ENCODE measurements around the gene IRAK3.

DNA sequence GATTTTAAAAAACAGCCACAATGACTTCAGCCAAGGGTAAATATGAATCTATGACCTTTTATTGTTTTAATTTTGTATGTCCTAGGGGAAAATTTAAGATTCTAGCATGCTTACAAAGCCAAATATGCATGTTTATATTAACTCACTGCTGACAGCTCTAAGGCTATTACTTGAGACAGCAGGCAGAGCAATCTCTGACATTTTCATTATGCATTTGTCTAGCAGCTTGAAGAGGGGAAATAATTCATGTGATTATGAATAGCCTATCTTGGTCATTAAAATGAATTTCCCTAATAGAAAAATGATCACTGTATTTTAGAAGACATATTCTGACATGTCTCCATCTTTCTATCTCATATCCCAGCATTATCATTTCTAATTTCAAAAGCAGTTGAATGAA lies 66.7 kb downstream of the IRAK3 start:
- TF ChIP-seq, protein P1, sequence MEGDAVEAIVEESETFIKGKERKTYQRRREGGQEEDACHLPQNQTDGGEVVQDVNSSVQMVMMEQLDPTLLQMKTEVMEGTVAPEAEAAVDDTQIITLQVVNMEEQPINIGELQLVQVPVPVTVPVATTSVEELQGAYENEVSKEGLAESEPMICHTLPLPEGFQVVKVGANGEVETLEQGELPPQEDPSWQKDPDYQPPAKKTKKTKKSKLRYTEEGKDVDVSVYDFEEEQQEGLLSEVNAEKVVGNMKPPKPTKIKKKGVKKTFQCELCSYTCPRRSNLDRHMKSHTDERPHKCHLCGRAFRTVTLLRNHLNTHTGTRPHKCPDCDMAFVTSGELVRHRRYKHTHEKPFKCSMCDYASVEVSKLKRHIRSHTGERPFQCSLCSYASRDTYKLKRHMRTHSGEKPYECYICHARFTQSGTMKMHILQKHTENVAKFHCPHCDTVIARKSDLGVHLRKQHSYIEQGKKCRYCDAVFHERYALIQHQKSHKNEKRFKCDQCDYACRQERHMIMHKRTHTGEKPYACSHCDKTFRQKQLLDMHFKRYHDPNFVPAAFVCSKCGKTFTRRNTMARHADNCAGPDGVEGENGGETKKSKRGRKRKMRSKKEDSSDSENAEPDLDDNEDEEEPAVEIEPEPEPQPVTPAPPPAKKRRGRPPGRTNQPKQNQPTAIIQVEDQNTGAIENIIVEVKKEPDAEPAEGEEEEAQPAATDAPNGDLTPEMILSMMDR (conservative IDR thresholded peaks at IDR 0.05): no peak
- no peak for TF ChIP-seq EZH2 (IDR thresholded peaks at IDR 0.05; ENCODE audit: low read depth)
